ENCODE measurements around the gene SHB. TPM values are rescaled to one million over a fixed set of nuclear protein-coding genes. Genes with fewer than 3 reads are reported as not detected.
"Not testable (repeated sequence)": the region's sequence is repeated elsewhere in the genome, so short reads cannot be mapped to it uniquely, and the experiment has no call there.

Gene SHB
- total and polyA plus RNA-seq, 2 experiments from 2014 or later, result 20.8 to 48.3 TPM

DNA sequence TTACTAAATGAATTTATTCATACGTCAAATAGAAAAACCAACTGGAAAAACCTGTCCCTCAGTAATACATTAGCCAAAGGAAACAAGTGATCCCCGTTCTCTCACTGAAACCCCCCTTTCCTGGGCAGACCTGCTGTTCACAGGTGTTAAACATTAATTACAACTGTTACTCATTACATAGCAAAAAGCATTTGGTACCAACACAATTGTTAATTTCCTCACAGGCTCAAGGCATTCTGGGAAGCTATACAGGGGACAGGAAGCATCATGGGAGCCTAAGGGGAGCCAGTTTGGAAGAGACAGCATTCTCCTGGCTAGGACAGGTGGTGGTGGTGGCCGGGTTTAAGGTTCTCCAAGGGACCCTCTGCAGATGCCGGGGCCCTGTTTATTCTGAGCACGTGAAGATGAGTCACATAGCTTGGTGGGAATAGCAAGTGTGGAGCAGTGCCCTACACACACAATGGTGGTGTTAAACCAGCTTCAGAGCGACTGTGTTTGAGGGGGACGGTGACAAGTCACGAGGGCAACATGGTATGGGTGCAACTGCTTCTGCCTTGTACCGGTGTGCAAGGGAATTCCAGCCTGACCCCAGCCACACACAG lies 102.5 kb downstream of the SHB start:
- Histone ChIP-seq H3K27ac (peak overlapping the region; percentile 97), H3K27me3 (no peaks in the 10 kb centered on the region), H3K4me3 (no peak overlapping the region), H2AFZ (no peak overlapping the region), H4K20me1 (ENCODE audit: insufficient read depth, poor library complexity, severe bottlenecking) (no peaks in the 10 kb centered on the region), H3K4me1 (ENCODE audit: insufficient read depth) (peaks cover 68% of the 10 kb centered on the region), H3K9me3 (ENCODE audit: low read depth) (no peaks in the 10 kb centered on the region), H3K79me2 (peaks cover 13% of the 10 kb centered on the region), H3K36me3 (replicated peaks; ENCODE audit: insufficient read depth, low read depth) (no peaks in the 10 kb centered on the region), H3K9me2 (replicated peaks; ENCODE audit: insufficient read depth) (no peaks in the 10 kb centered on the region), H3K4me2 (peak overlapping the region; percentile 47)
- TF ChIP-seq, protein P1, sequence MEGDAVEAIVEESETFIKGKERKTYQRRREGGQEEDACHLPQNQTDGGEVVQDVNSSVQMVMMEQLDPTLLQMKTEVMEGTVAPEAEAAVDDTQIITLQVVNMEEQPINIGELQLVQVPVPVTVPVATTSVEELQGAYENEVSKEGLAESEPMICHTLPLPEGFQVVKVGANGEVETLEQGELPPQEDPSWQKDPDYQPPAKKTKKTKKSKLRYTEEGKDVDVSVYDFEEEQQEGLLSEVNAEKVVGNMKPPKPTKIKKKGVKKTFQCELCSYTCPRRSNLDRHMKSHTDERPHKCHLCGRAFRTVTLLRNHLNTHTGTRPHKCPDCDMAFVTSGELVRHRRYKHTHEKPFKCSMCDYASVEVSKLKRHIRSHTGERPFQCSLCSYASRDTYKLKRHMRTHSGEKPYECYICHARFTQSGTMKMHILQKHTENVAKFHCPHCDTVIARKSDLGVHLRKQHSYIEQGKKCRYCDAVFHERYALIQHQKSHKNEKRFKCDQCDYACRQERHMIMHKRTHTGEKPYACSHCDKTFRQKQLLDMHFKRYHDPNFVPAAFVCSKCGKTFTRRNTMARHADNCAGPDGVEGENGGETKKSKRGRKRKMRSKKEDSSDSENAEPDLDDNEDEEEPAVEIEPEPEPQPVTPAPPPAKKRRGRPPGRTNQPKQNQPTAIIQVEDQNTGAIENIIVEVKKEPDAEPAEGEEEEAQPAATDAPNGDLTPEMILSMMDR (IDR thresholded peaks at IDR 0.05; ENCODE audit: poor library complexity), result no peak
- TF ChIP-seq EZH2phosphoT487 (IDR thresholded peaks at IDR 0.05; ENCODE audit: low read depth, severe bottlenecking, unreplicated experiment), result no peak
- TF ChIP-seq EZH2 (IDR thresholded peaks at IDR 0.05; ENCODE audit: borderline replicate concordance), result no peak
- WGBS (ENCODE audit: low lambda C conversion rate, missing lambda C conversion rate), result 45% methylated on average over 9 of the region's 9 CpGs
- peak; percentile 77 for DNase-seq (ENCODE audit: low spot score)

DNA sequence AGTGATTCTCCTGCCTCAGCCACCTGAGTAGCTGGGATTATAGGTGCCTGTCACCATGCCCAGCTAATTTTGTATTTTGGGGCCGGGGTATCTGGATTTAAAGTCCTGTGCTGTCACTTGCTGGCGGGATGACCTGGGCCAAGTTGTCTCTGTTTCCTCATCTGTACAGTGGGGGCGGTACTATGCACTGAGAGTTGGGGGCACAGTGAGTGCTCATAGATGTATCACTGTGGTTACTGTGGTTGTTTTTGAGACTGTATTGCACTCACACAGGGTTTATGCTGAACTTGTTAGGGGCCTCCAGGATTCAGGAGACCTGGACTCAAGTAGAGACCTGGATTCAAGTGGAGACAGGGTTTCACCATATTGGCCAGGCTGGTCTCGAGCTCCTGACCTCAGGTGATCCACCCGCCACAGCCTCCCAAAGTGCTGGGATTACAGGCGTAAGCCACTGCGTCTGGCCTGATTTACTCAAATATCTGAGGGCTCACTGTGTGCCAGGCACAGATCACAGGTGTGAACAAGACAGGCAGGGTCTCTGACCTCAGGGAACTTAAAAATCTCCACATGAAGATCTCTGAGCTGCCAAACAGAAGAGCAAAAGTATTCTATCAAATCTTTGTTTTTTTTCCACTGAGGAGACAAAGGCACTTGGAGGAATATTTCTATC lies 103.2 kb downstream of the SHB start:
- not testable (repeated sequence) for H3K9me3 ChIP-seq (ENCODE audit: low read depth); H3K9me2 ChIP-seq (replicated peaks; ENCODE audit: insufficient read depth); H3K36me3 ChIP-seq (replicated peaks; ENCODE audit: insufficient read depth, low read depth); H4K20me1 ChIP-seq (ENCODE audit: insufficient read depth, poor library complexity, severe bottlenecking); H2AFZ ChIP-seq; H3K4me3 ChIP-seq; H3K27me3 ChIP-seq; DNase-seq (ENCODE audit: low spot score)
- peaks cover 18% of the 10 kb centered on the region for H3K79me2 ChIP-seq
- peaks cover 68% of the 10 kb centered on the region for H3K4me1 ChIP-seq (ENCODE audit: insufficient read depth)
- H3K4me2 ChIP-seq, result peak overlapping the region; percentile 47
- WGBS (ENCODE audit: low lambda C conversion rate, missing lambda C conversion rate), result 67% methylated on average over 7 of the region's 7 CpGs
- peak overlapping the region; percentile 97 for H3K27ac ChIP-seq

DNA sequence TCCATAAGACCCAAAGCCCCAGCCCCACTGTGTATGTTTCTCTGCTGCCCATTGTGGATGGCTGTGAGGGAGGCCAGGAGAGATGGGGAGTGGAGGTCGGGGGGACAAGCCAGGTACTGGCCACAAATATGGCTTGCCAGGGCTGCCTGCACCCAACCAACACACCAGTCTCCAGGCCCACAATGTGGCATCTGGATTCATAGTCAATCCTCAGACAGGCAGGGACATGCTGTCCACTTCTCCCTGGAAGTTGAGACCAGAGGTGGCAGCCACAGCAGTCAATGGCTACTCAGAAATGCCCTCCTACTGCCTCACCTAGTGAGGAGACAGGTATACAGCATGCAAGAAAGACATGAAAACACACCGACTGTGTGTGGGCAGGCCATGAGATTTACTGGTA lies 103.9 kb downstream of the SHB start:
- no peak for DNase-seq (ENCODE audit: low spot score)
- no peaks in the 10 kb centered on the region for H3K36me3 ChIP-seq (replicated peaks; ENCODE audit: insufficient read depth, low read depth)
- no peaks in the 10 kb centered on the region for H4K20me1 ChIP-seq (ENCODE audit: insufficient read depth, poor library complexity, severe bottlenecking)
- H3K4me3 ChIP-seq, result no peak overlapping the region
- 80% methylated on average over 2 of the region's 2 CpGs for WGBS (ENCODE audit: low lambda C conversion rate, missing lambda C conversion rate)
- H2AFZ ChIP-seq, result no peak overlapping the region
- H3K4me2 ChIP-seq, result peak overlapping the region; percentile 48
- no peaks in the 10 kb centered on the region for H3K9me3 ChIP-seq (ENCODE audit: low read depth)
- H3K4me1 ChIP-seq (ENCODE audit: insufficient read depth), result peaks cover 62% of the 10 kb centered on the region
- peak overlapping the region; percentile 97 for H3K27ac ChIP-seq
- H3K9me2 ChIP-seq (replicated peaks; ENCODE audit: insufficient read depth), result no peaks in the 10 kb centered on the region
- H3K27me3 ChIP-seq, result no peaks in the 10 kb centered on the region
- TF ChIP-seq EZH2phosphoT487 (IDR thresholded peaks at IDR 0.05; ENCODE audit: low read depth, severe bottlenecking, unreplicated experiment), result no peak
- TF ChIP-seq, protein P1 (IDR thresholded peaks at IDR 0.05; ENCODE audit: poor library complexity), result no peak
- no peak for TF ChIP-seq EZH2 (IDR thresholded peaks at IDR 0.05; ENCODE audit: borderline replicate concordance)
- peaks cover 25% of the 10 kb centered on the region for H3K79me2 ChIP-seq

DNA sequence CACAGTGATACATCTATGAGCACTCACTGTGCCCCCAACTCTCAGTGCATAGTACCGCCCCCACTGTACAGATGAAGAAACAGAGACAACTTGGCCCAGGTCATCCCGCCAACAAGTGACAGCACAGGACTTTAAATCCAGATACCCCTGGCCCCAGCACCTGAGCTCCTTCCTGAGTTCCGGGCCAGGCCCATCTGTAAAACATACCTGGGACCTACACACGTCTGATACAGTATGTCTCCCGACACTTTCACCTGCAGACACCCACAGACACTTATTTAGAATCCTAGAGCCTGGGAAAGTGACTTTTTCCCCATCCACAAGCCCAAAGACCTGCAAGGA lies 104.3 kb downstream of the SHB start:
- Histone ChIP-seq H4K20me1 (ENCODE audit: insufficient read depth, poor library complexity, severe bottlenecking) (no peaks in the 10 kb centered on the region), H3K27ac (peak overlapping the region; percentile 97), H3K36me3 (replicated peaks; ENCODE audit: insufficient read depth, low read depth) (no peaks in the 10 kb centered on the region), H3K4me2 (peak overlapping the region; percentile 48), H3K27me3 (no peaks in the 10 kb centered on the region), H3K9me2 (replicated peaks; ENCODE audit: insufficient read depth) (no peaks in the 10 kb centered on the region), H3K4me3 (no peak overlapping the region), H3K4me1 (ENCODE audit: insufficient read depth) (peaks cover 58% of the 10 kb centered on the region), H3K79me2 (peaks cover 29% of the 10 kb centered on the region), H2AFZ (no peak overlapping the region), H3K9me3 (ENCODE audit: low read depth) (no peaks in the 10 kb centered on the region)
- 73% methylated on average over 5 of the region's 5 CpGs for WGBS (ENCODE audit: low lambda C conversion rate, missing lambda C conversion rate)
- no peak for TF ChIP-seq EZH2 (IDR thresholded peaks at IDR 0.05; ENCODE audit: borderline replicate concordance)
- TF ChIP-seq, protein P1 (IDR thresholded peaks at IDR 0.05; ENCODE audit: poor library complexity), result no peak
- no peak for TF ChIP-seq EZH2phosphoT487 (IDR thresholded peaks at IDR 0.05; ENCODE audit: low read depth, severe bottlenecking, unreplicated experiment)
- DNase-seq (ENCODE audit: low spot score), result no peak
